H1 (cell line): ENCODE data around the gene PCNX3. TPM values are rescaled to one million over a fixed set of nuclear protein-coding genes. Genes with fewer than 3 reads are reported as not detected.

ENCODE experiments used
- CTCF ChIA-PET: fragments of 300-600 bp; sonication (Branson Sonifier 250); formaldehyde crosslinking; loops from one replicate; lab custom pipeline; 2021; ENCODE audit not compliant: partially characterized antibody; lab: Charles Lee
- POLR2A ChIA-PET: fragments of 300-600 bp; sonication (Branson Sonifier 250); formaldehyde crosslinking; loops from one replicate; lab custom pipeline; 2021; ENCODE audit warnings: inconsistent platforms; ENCODE audit not compliant: partially characterized antibody; lab: Charles Lee
- DNase-seq, 2 experiments: peaks; one replicate each; pipeline versions ENCODE4 v3.0.0 to v3.0.0-alpha.2; 2010 to 2022; ENCODE audit warnings: low spot score in 2 of 2, low read depth in 1 of 2, mixed read lengths in 1 of 2
- FAIRE-seq: peaks from 2 replicates; lab custom pipeline; 2011; peaks lifted over from hg19 to GRCh38; lab: Jason Lieb, UNC
- H2AFZ ChIP-seq: 2 replicates; pipeline ENCODE4 v1.8.1; 2012; ENCODE audit warnings: low read length, inconsistent platforms
- H2AK5ac ChIP-seq: 2 replicates; pipeline ENCODE4 v1.6.1; 2013; ENCODE audit warnings: low read depth, low read length
- H2BK120ac ChIP-seq: replicated peaks from 2 replicates; pipeline ENCODE3; 2013; ENCODE audit warnings: low read depth, low read length, inconsistent platforms
- H2BK12ac ChIP-seq: 2 replicates; pipeline ENCODE4 v1.6.1; 2013; ENCODE audit warnings: low read depth, low read length
- H2BK15ac ChIP-seq: 2 replicates; pipeline ENCODE4 v1.6.1; 2013; ENCODE audit warnings: low read length
- H2BK20ac ChIP-seq: 2 replicates; pipeline ENCODE4 v1.6.1; 2013; ENCODE audit warnings: low read length
- H2BK5ac ChIP-seq: 2 replicates; pipeline ENCODE4 v1.6.1; 2013; ENCODE audit warnings: low read depth, low read length
- H3K14ac ChIP-seq: 2 replicates; pipeline ENCODE4 v1.6.1; 2013; ENCODE audit warnings: inconsistent platforms; ENCODE audit not compliant: insufficient read length
- H3K18ac ChIP-seq: 2 replicates; pipeline ENCODE4 v1.6.1; 2013; ENCODE audit warnings: low read length; ENCODE audit errors: extremely low read depth
- H3K23ac ChIP-seq: 2 replicates; pipeline ENCODE4 v1.6.1; 2013; ENCODE audit warnings: inconsistent platforms; ENCODE audit not compliant: insufficient read length
- H3K23me2 ChIP-seq: 2 replicates; pipeline ENCODE4 v1.6.1; 2013; ENCODE audit warnings: low read depth, low read length
- H3K27ac ChIP-seq: 2 replicates; pipeline ENCODE4 v1.6.1; 2011; ENCODE audit warnings: low read depth, low read length, inconsistent platforms
- H3K27me3 ChIP-seq, 4 experiments: replicated peaks in 1 of 4; 1 replicate in 1 of 4; 2 replicates in 3 of 4; pipeline versions ENCODE4 v1.6.1 to v1.8.1; 2011 to 2013; ENCODE audit warnings: low read length in 3 of 4, mild to moderate bottlenecking in 3 of 4, inconsistent platforms in 2 of 4, mixed read lengths in 2 of 4, moderate library complexity in 1 of 4; ENCODE audit not compliant: control insufficient read depth in 3 of 4, insufficient read depth in 3 of 4; ENCODE audit errors: extremely low read depth in 1 of 4
- H3K36me3 ChIP-seq, 4 experiments: 2 replicates each; pipeline versions ENCODE4 v1.6.1 to v1.8.1; 2011 to 2013; ENCODE audit warnings: mild to moderate bottlenecking in 4 of 4, low read length in 3 of 4, moderate library complexity in 2 of 4, control low read depth in 1 of 4, inconsistent platforms in 1 of 4; ENCODE audit not compliant: insufficient read depth in 4 of 4, control insufficient read depth in 2 of 4
- H3K4ac ChIP-seq: replicated peaks from 2 replicates; pipeline ENCODE3; 2013; ENCODE audit warnings: low read length, low read depth, mixed read lengths, inconsistent platforms; ENCODE audit not compliant: insufficient read length
- H3K4me1 ChIP-seq, 4 experiments: replicated peaks in 1 of 4; 1 replicate in 1 of 4; 2 replicates in 3 of 4; pipeline versions ENCODE4 v1.6.1 to v1.8.1; 2011 to 2013; ENCODE audit warnings: low read length in 3 of 4, inconsistent platforms in 2 of 4, mixed read lengths in 1 of 4; ENCODE audit not compliant: insufficient read depth in 4 of 4, control insufficient read depth in 3 of 4
- H3K4me2 ChIP-seq, 2 experiments: 2 replicates each; pipeline versions ENCODE4 v1.6.1 to v1.8.1; 2011 to 2013; ENCODE audit warnings: low read depth in 2 of 2, low read length in 2 of 2, control low read depth in 1 of 2, inconsistent platforms in 1 of 2, mild to moderate bottlenecking in 1 of 2; ENCODE audit not compliant: insufficient read depth in 1 of 2
- H3K4me3 ChIP-seq, 4 experiments: fragments of 200-600, 300-600 bp in 1 of 4; sonication (generic), shearing (Covaris generic), sonication (Bioruptor Twin) in 1 of 4; 2 replicates each; pipeline versions ENCODE4 v1.5.1 to v1.8.1; 2011 to 2016; ENCODE audit warnings: low read length in 4 of 4, low read depth in 3 of 4, control low read depth in 2 of 4, inconsistent platforms in 2 of 4, mild to moderate bottlenecking in 2 of 4, mixed read lengths in 1 of 4, moderate library complexity in 1 of 4; ENCODE audit not compliant: insufficient read depth in 2 of 4; ENCODE audit errors: extremely low read depth in 1 of 4
- H3K56ac ChIP-seq: replicated peaks from 2 replicates; pipeline ENCODE3; 2013; ENCODE audit warnings: low read depth, mild to moderate bottlenecking, mixed read lengths, low read length, inconsistent platforms; ENCODE audit not compliant: insufficient read length
- H3K79me1 ChIP-seq: 2 replicates; pipeline ENCODE4 v1.6.1; 2013; ENCODE audit warnings: low read depth, low read length, control low read depth
- H3K79me2 ChIP-seq, 2 experiments: 2 replicates each; pipeline versions ENCODE4 v1.6.1 to v1.8.1; 2012 to 2013; ENCODE audit warnings: low read length in 2 of 2, mild to moderate bottlenecking in 2 of 2, inconsistent platforms in 1 of 2; ENCODE audit not compliant: insufficient read depth in 2 of 2, control insufficient read depth in 1 of 2
- H3K9ac ChIP-seq, 4 experiments: replicated peaks in 1 of 4; 1 replicate in 1 of 4; 2 replicates in 3 of 4; pipeline versions ENCODE4 v1.6.1 to v1.8.1; 2011 to 2013; ENCODE audit warnings: low read depth in 3 of 4, low read length in 3 of 4, control low read depth in 2 of 4, mild to moderate bottlenecking in 2 of 4, moderate library complexity in 2 of 4, inconsistent platforms in 1 of 4; ENCODE audit errors: extremely low read depth in 1 of 4
- H3K9me3 ChIP-seq, 2 experiments: 2 replicates each; pipeline versions ENCODE4 v1.6.1 to v1.8.1; 2012 to 2013; ENCODE audit warnings: mild to moderate bottlenecking in 2 of 2, moderate library complexity in 2 of 2, control low read depth in 1 of 2, inconsistent platforms in 1 of 2, low read depth in 1 of 2, low read length in 1 of 2, mixed read lengths in 1 of 2; ENCODE audit not compliant: insufficient read depth in 2 of 2
- H4K20me1 ChIP-seq, 2 experiments: replicated peaks in 1 of 2; 2 replicates each; pipeline versions ENCODE3 to v1.8.1; 2011 to 2013; ENCODE audit warnings: inconsistent platforms in 2 of 2, low read length in 2 of 2, mild to moderate bottlenecking in 1 of 2; ENCODE audit not compliant: insufficient read depth in 2 of 2, control insufficient read depth in 1 of 2
- H4K5ac ChIP-seq: 2 replicates; pipeline ENCODE4 v1.6.1; 2013; ENCODE audit warnings: low read length, low read depth, mixed read lengths, inconsistent platforms; ENCODE audit not compliant: insufficient read length
- H4K8ac ChIP-seq: 2 replicates; pipeline ENCODE4 v1.8.0; 2013; ENCODE audit warnings: mild to moderate bottlenecking, moderate library complexity, low read length, inconsistent platforms; ENCODE audit not compliant: insufficient read depth; ENCODE audit errors: extremely low read depth
- H4K91ac ChIP-seq: replicated peaks from 2 replicates; pipeline ENCODE3; 2013; ENCODE audit warnings: low read length, mixed read lengths, inconsistent platforms; ENCODE audit not compliant: insufficient read length
- CBX5 ChIP-seq: fragments of 300-800, 300-1000 bp; sonication (generic); IDR thresholded peaks from 2 replicates; pipeline ENCODE4 v1.7.1; 2016; ENCODE audit warnings: antibody characterized with exemption, low read length, low read depth
- GTF2F1 ChIP-seq: IDR thresholded peaks from 2 replicates; pipeline ENCODE4 v1.6.1; 2012; ENCODE audit warnings: low read depth, low read length, improper control_type of control experiment, borderline replicate concordance
- HDAC6 ChIP-seq: IDR thresholded peaks from one replicate; pipeline ENCODE4 v1.7.1; 2012; ENCODE audit warnings: low read depth, mild to moderate bottlenecking, inconsistent platforms, low read length, moderate library complexity
- JUN ChIP-seq: IDR thresholded peaks from 2 replicates; pipeline ENCODE4 v1.6.1; 2011; ENCODE audit warnings: low read depth, mild to moderate bottlenecking, improper control_type of control experiment, low read length
- KDM4A ChIP-seq: IDR thresholded peaks from one replicate; pipeline ENCODE4 v1.7.1; 2012; ENCODE audit warnings: low read depth, mild to moderate bottlenecking, moderate library complexity, low read length, inconsistent platforms; ENCODE audit not compliant: severe bottlenecking
- POLR2A ChIP-seq, 2 experiments: IDR thresholded peaks; 1 replicate in 1 of 2; 2 replicates in 1 of 2; pipeline ENCODE4 v1.6.1; 2011; ENCODE audit warnings: low read depth in 2 of 2, low read length in 2 of 2, mild to moderate bottlenecking in 2 of 2; ENCODE audit errors: control extremely low read depth in 1 of 2
- RNF2 ChIP-seq: fragments of 200-900, 300-1000 bp; sonication (generic); IDR thresholded peaks from 2 replicates; pipeline ENCODE4 v1.7.1; 2016; ENCODE audit warnings: borderline replicate concordance, low read depth, mild to moderate bottlenecking, antibody characterized with exemption, low read length; ENCODE audit not compliant: poor library complexity, severe bottlenecking; ENCODE audit errors: missing control alignments
- RXRA ChIP-seq: IDR thresholded peaks from 2 replicates; pipeline ENCODE4 v1.6.1; 2011; ENCODE audit warnings: low read depth, mild to moderate bottlenecking, low read length, moderate library complexity; ENCODE audit not compliant: insufficient read depth
- TBP ChIP-seq: IDR thresholded peaks from 2 replicates; pipeline ENCODE4 v1.6.1; 2011; ENCODE audit warnings: low read depth, low read length, improper control_type of control experiment
- YY1 ChIP-seq: IDR thresholded peaks from 2 replicates; pipeline ENCODE4 v1.6.1; 2011; ENCODE audit warnings: low read depth, mild to moderate bottlenecking, low read length
- WGBS, 2 experiments: shearing (Covaris generic) in 1 of 2; methylation state at CpG; one replicate each; pipeline versions ENCODE4 v1.1.6 to v1.1.7; 2013 to 2015; ENCODE audit warnings: low lambda C conversion rate in 2 of 2, mixed read lengths in 2 of 2, inconsistent platforms in 1 of 2, low coverage in 1 of 2, missing lambda C conversion rate in 1 of 2; ENCODE audit not compliant: insufficient replicate concordance in 2 of 2, insufficient coverage in 1 of 2, insufficient read length in 1 of 2; ENCODE audit errors: extremely low coverage in 1 of 2, missing lambda C conversion rate in 1 of 2; 5-methylcytosine and 5-hydroxymethylcytosine counted together
- polyA plus RNA-seq, 7 experiments: library from polyadenylated mRNA; depleted of rRNA in 3 of 7; stranded (reverse) in 5 of 7; unstranded in 2 of 7; fragments of >200 nt in 5 of 7; fragments of 200-250 nt in 2 of 7; gene quantifications; 1 replicate in 5 of 7; 2 replicates in 1 of 7; 4 replicates in 1 of 7; pipeline versions ENCODE4 v1.2.1 to v1.2.3, GENCODE V29; 2011 to 2013; ENCODE audit warnings: missing spikeins in 2 of 7, mixed read lengths in 2 of 7
- total RNA-seq: library from RNA; stranded (reverse); fragmentation: NEBNext Ultra II Directional; extraction: Animal tissue kit (Norgen Biotek cat#: 25700); gene quantifications from 2 replicates; pipeline ENCODE4 v1.2.1, GENCODE V29; 2021
- TF ChIP-seq, protein P1 (sequence below): IDR thresholded peaks from 2 replicates; pipeline ENCODE4 v1.6.1; 2012; ENCODE audit warnings: inconsistent platforms
- TF ChIP-seq, protein P2 (sequence below): IDR thresholded peaks from 2 replicates; pipeline ENCODE4 v1.6.1; 2012; ENCODE audit warnings: inconsistent platforms

Gene PCNX3
- total and polyA plus RNA-seq, 2 of the 8 experiments (the other 6 are each of a cell fraction or from before 2014, with no cell fraction given) = 27.2 to 38.8 TPM

DNA sequence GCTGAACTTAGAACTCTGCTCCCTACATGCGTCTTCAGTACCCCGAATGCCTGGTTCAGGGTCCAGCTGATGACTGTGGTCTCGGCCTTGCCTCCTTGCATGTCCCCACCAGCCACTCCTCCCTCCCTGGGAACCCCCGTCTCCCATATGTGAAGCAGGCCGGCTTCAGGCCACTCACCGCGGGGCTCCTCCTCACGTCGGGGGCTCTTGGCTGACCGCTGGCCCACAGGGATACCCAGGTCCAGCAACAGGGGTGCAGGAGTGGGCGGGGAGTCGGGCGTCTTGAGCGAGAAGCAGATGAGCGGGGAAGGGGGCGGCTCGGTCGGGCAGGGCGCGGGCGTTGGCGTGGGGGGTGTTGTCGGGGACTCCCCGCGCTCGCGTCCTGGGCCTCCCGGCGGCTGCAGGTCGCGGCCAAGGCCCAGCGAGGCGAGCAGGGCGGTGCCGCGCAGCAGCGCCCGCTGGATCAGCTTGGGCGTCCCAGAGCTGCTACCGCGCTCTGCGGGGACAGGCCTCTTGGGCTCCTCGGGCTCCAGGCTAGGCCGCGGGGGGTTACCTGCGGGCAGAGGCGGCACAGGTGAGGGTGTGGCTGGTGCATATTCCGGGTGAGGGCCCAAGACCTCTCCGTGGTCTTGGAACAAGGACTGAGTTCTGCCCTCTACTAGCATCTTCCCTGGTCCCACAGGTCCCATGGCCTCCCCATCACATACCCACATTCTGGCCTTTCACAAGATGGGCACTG, 16.2 kb upstream of the PCNX3 start:
- H3K27ac ChIP-seq = no peak overlapping the region
- TF ChIP-seq RNF2 (no peak), KDM4A (no peak), HDAC6 (no peak), TBP (no peak), CBX5 (no peak), RXRA (no peak), YY1 (no peak), GTF2F1 (no peak), JUN (no peak), POLR2A (IDR thresholded peaks at IDR 0.05; ENCODE audit: control extremely low read depth in 1 of 2, low read depth in 2 of 2, low read length in 2 of 2) (no peak)
- TF ChIP-seq, protein P1, sequence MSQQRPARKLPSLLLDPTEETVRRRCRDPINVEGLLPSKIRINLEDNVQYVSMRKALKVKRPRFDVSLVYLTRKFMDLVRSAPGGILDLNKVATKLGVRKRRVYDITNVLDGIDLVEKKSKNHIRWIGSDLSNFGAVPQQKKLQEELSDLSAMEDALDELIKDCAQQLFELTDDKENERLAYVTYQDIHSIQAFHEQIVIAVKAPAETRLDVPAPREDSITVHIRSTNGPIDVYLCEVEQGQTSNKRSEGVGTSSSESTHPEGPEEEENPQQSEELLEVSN = no peak
- TF ChIP-seq, protein P2, sequence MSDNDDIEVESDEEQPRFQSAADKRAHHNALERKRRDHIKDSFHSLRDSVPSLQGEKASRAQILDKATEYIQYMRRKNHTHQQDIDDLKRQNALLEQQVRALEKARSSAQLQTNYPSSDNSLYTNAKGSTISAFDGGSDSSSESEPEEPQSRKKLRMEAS = no peak

More for the DNA sequence above, 16.2 kb upstream of the PCNX3 start:
- no peak overlapping the region for H3K4ac ChIP-seq
- H3K4me2 ChIP-seq = no peak overlapping the region
- no peak overlapping the region for H3K9ac ChIP-seq
- no peaks in the 10 kb centered on the region; a peak in 1 of 7 replicates for H3K27me3 ChIP-seq
- H3K4me3 ChIP-seq = no peak overlapping the region
- no peak overlapping the region for H3K14ac ChIP-seq
- H3K9me3 ChIP-seq = no peaks in the 10 kb centered on the region
- H3K36me3 ChIP-seq = peaks cover 3 to 17% (median 6%) of the 10 kb centered on the region in 4 experiments; a peak in 5 of 8 replicates
- ChIA-PET CTCF (interaction anchor here (14.8 kb wide), 1 partner anchor 9 kb away, joined by 227 read pairs; the partner anchor contains the start of gene KCNK7), POLR2A (interaction anchor here (0.6 to 3.7 kb wide), 5 partner anchors 8 to 194 kb away, joined by 3 to 12 read pairs (median 4); no protein-coding TSS in a partner anchor)
- H3K18ac ChIP-seq = no peak overlapping the region
- H2BK12ac ChIP-seq = no peak overlapping the region
- H4K8ac ChIP-seq = no peak overlapping the region; the same call in 1 of the 2 replicates
- H3K23me2 ChIP-seq = no peaks in the 10 kb centered on the region
- H2AFZ ChIP-seq = no peak overlapping the region
- H2BK120ac ChIP-seq = no peak overlapping the region
- no peaks in the 10 kb centered on the region for H3K4me1 ChIP-seq
- no peak overlapping the region for H4K91ac ChIP-seq
- H3K79me1 ChIP-seq = no peaks in the 10 kb centered on the region
- no peak overlapping the region for H2BK20ac ChIP-seq
- DNase-seq (no peak), FAIRE-seq (no peak)
- no peak overlapping the region for H3K23ac ChIP-seq
- H2AK5ac ChIP-seq = no peak overlapping the region
- H2BK5ac ChIP-seq = no peak overlapping the region
- H2BK15ac ChIP-seq = no peak overlapping the region
- no peak overlapping the region for H3K56ac ChIP-seq
- no peak overlapping the region for H4K5ac ChIP-seq
- no peaks in the 10 kb centered on the region for H3K79me2 ChIP-seq
- WGBS, 2 experiments = 94% methylated on average over 24 of the region's 49 CpGs; no CpG with 5 or more reads in 1 of the 2 experiments
- peaks cover 0 to 2% of the 10 kb centered on the region in 2 experiments for H4K20me1 ChIP-seq
